Inflammatory macrophage (primary cell): ENCODE results near the gene PAX3.

ENCODE experiments used
- DNase-seq, 2 donors: peaks; one replicate each; pipeline ENCODE4 v3.0.0-alpha.2; 2020 to 2022

PAX3 gene

GRCh38 chr2:222296311-222296741, 2.5 kb downstream of the PAX3 start:
- no peak for DNase-seq

GRCh38 chr2:222295368-222296062, 3.3 kb downstream of the PAX3 start:
- no peak for DNase-seq

GRCh38 chr2:222294996-222295367, 3.8 kb downstream of the PAX3 start:
- no peak for DNase-seq

GRCh38 chr2:222293660-222294630, 4.9 kb downstream of the PAX3 start:
- DNase-seq: no peak

GRCh38 chr2:222292149-222293134, 6.4 kb downstream of the PAX3 start:
- no peak for DNase-seq

- DNase-seq: no peak
These were observed 7.3 kb downstream of the PAX3 start for GRCh38 chr2:222291485-222291841.

- no peak for DNase-seq
These were observed 7.9 kb downstream of the PAX3 start for GRCh38 chr2:222290736-222291484.

- no peak for DNase-seq
These were observed 8.4 kb downstream of the PAX3 start for GRCh38 chr2:222290401-222290735.

- no peak for DNase-seq
These were observed 9.3 kb downstream of the PAX3 start for GRCh38 chr2:222289278-222290160.

GRCh38 chr2:222288590-222289277, 10.1 kb downstream of the PAX3 start:
- no peak for DNase-seq

- no peak for DNase-seq
These were observed 10.8 kb downstream of the PAX3 start for GRCh38 chr2:222287862-222288479.

GRCh38 chr2:222284466-222284865, 14.3 kb downstream of the PAX3 start:
- no peak for DNase-seq

GRCh38 chr2:222283634-222284033, 15.2 kb downstream of the PAX3 start:
- no peak for DNase-seq

- DNase-seq: no peak
These were observed 17.3 kb downstream of the PAX3 start for GRCh38 chr2:222281506-222281905.

GRCh38 chr2:222280795-222281194, 18.0 kb downstream of the PAX3 start:
- no peak for DNase-seq

GRCh38 chr2:222272446-222273015, 26.3 kb downstream of the PAX3 start:
- no peak for DNase-seq

- no peak for DNase-seq
These were observed 26.9 kb downstream of the PAX3 start for GRCh38 chr2:222271854-222272253.

GRCh38 chr2:222270396-222270795, 28.4 kb downstream of the PAX3 start:
- DNase-seq: no peak

- no peak for DNase-seq
These were observed 29.7 kb downstream of the PAX3 start for GRCh38 chr2:222269132-222269531.
